ENCODE results near the gene SH2B3. TPM values are rescaled to one million over a fixed set of nuclear protein-coding genes. Genes with fewer than 3 reads are reported as not detected.

The SH2B3 gene
- total RNA-seq, 1 donor from 2014 or later: 2.8 TPM

DNA sequence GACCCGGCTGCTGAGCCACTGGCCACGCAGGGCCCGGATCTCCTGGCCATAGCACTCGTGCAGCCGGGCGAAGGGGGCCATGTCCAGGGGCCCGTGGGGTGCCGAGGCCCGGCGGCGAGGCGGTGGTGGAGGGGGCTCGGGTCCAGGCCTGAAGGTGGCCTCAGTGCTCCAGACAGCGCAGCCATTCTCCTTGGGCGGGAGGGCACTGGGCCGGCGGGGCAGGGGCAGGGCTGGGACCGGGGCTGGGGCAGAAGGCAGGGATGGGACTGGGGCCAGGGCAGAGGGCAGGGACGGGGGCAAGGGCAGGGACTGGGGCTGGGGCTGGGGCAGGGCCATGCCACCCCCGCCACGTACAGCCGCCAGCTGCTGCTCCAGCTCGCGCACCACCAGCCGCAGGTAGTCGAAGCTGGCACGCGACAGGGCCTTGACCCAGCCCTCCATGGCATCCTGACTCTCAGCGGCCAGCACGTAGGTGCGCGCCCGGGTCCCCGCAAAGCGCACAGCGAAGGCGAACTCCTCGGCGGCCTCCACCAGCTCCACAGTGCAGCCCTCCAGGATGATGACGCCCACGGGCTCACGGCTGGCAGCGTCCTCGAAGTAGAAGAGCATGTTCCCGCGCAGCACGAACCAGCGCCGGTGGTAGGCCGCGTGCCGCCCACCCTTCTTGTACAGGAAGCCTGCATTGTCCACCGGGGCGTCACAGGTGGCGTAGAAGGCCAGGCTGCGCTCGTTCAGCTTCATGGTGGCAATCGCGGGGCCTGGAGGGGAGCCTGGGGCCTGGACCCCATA lies 42.8 kb upstream of the SH2B3 start:
- no peak for DNase-seq (ENCODE audit: low spot score)
- Mint-ChIP-seq H3K27ac (no peak overlapping the region), H3K27me3 (ENCODE audit: insufficient read depth, low read depth) (peaks cover 10% of the 10 kb centered on the region), H3K4me3 (no peak overlapping the region), H3K4me1 (peaks cover 27% of the 10 kb centered on the region), H3K36me3 (peaks cover 7% of the 10 kb centered on the region), H3K9me3 (no peaks in the 10 kb centered on the region)
- H3K4me3 ChIP-seq: no peak overlapping the region
- no peaks in the 10 kb centered on the region for H3K36me3 ChIP-seq
- H3F3A ChIP-seq (ENCODE audit: low read depth): peaks cover 9% of the 10 kb centered on the region
- H3K79me2 ChIP-seq (ENCODE audit: low read depth): no peaks in the 10 kb centered on the region
- H3K27ac ChIP-seq: no peak overlapping the region
- H2AFZ ChIP-seq (replicated peaks): no peak overlapping the region
- H3K9me3 ChIP-seq (ENCODE audit: low read depth): no peaks in the 10 kb centered on the region
- TF ChIP-seq EZH2phosphoT487 (IDR thresholded peaks at IDR 0.05): no peak
- TF ChIP-seq, protein P1, sequence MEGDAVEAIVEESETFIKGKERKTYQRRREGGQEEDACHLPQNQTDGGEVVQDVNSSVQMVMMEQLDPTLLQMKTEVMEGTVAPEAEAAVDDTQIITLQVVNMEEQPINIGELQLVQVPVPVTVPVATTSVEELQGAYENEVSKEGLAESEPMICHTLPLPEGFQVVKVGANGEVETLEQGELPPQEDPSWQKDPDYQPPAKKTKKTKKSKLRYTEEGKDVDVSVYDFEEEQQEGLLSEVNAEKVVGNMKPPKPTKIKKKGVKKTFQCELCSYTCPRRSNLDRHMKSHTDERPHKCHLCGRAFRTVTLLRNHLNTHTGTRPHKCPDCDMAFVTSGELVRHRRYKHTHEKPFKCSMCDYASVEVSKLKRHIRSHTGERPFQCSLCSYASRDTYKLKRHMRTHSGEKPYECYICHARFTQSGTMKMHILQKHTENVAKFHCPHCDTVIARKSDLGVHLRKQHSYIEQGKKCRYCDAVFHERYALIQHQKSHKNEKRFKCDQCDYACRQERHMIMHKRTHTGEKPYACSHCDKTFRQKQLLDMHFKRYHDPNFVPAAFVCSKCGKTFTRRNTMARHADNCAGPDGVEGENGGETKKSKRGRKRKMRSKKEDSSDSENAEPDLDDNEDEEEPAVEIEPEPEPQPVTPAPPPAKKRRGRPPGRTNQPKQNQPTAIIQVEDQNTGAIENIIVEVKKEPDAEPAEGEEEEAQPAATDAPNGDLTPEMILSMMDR (IDR thresholded peaks at IDR 0.05): no peak
- peaks cover 5% of the 10 kb centered on the region for H3K27me3 ChIP-seq
- no peak overlapping the region for H3K9ac ChIP-seq
- H3K4me1 ChIP-seq: peaks cover under 1% of the 10 kb centered on the region
- no peak overlapping the region for H3K4me2 ChIP-seq
- peaks cover 17% of the 10 kb centered on the region for H4K20me1 ChIP-seq (ENCODE audit: low read depth)

DNA sequence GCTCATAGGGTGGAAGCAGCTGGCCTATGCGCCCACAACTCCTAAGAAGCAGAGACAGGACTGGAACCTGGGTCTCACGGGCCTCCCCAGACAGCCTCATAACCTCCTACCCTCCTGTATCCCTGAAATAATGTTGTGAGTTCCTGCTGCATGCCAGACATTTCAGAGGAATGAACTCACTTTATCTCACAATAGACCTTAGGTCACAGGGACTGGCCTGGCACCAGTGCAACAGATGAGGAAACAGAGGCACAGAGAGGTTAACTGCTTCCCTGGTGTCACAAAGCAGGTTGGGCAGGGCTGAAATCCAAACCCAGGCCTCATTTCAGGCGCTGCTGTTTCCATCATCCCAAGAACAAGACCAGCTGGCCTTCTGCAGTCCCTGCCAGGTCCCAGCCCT lies 42.1 kb upstream of the SH2B3 start:
- H3K27ac Mint-ChIP-seq: no peak overlapping the region

DNA sequence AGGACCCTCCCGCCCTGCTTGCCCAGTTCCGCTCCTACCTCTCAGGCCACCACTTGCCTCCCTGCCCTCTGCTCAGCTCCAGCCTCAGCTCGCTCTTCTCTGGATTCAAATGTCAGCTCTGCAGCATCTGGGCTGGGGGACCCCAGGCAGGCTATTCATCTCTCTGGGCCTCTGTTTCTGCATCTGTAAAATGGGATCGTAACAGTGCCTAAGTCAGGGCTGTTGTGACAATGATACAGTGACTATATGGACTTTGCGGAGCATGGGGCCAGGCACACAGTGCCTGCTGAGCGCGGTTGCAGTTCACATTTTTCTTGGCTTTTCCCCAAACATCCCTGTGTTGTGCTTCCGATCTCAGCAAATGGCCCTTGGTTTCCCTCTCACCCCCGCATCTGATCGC lies 39.6 kb upstream of the SH2B3 start:
- H3K9me3 Mint-ChIP-seq: no peaks in the 10 kb centered on the region
- H3K36me3 ChIP-seq: no peaks in the 10 kb centered on the region
- no peak overlapping the region for H3K4me2 ChIP-seq
- H3K79me2 ChIP-seq (ENCODE audit: low read depth): no peaks in the 10 kb centered on the region
- no peak overlapping the region for H3K27ac ChIP-seq
- peaks cover 6% of the 10 kb centered on the region for H3K4me1 ChIP-seq
- H3K4me3 ChIP-seq: no peak overlapping the region
- H3K4me3 Mint-ChIP-seq: no peak overlapping the region
- H3K27ac Mint-ChIP-seq: no peak overlapping the region
- peaks cover 23% of the 10 kb centered on the region for H3K27me3 ChIP-seq
- H2AFZ ChIP-seq (replicated peaks): no peak overlapping the region
- no peak for DNase-seq (ENCODE audit: low spot score)
- peaks cover 7% of the 10 kb centered on the region for H3K36me3 Mint-ChIP-seq
- peaks cover 22% of the 10 kb centered on the region for H4K20me1 ChIP-seq (ENCODE audit: low read depth)
- H3K9ac ChIP-seq: no peak overlapping the region
- TF ChIP-seq EZH2phosphoT487 (IDR thresholded peaks at IDR 0.05) (no peak), EZH2 (IDR thresholded peaks at IDR 0.05) (no peak)
- TF ChIP-seq, protein P1 (IDR thresholded peaks at IDR 0.05): no peak
- H3K9me3 ChIP-seq (ENCODE audit: low read depth): no peaks in the 10 kb centered on the region
- H3K4me1 Mint-ChIP-seq: peaks cover 28% of the 10 kb centered on the region
- peaks cover 3% of the 10 kb centered on the region for H3F3A ChIP-seq (ENCODE audit: low read depth)
- peaks cover 14% of the 10 kb centered on the region for H3K27me3 Mint-ChIP-seq (ENCODE audit: insufficient read depth, low read depth)

More for the DNA sequence above, 42.1 kb upstream of the SH2B3 start:
- Mint-ChIP-seq H3K36me3 (peaks cover 7% of the 10 kb centered on the region), H3K4me1 (peaks cover 30% of the 10 kb centered on the region), H3K27me3 (ENCODE audit: insufficient read depth, low read depth) (peaks cover 14% of the 10 kb centered on the region), H3K9me3 (no peaks in the 10 kb centered on the region), H3K4me3 (no peak overlapping the region)
- Histone ChIP-seq H3F3A (ENCODE audit: low read depth) (peaks cover 10% of the 10 kb centered on the region), H3K9me3 (ENCODE audit: low read depth) (no peaks in the 10 kb centered on the region), H4K20me1 (ENCODE audit: low read depth) (peaks cover 22% of the 10 kb centered on the region), H3K4me2 (no peak overlapping the region), H3K36me3 (no peaks in the 10 kb centered on the region), H3K4me1 (peaks cover 6% of the 10 kb centered on the region), H3K27me3 (peaks cover 12% of the 10 kb centered on the region), H3K9ac (no peak overlapping the region), H3K79me2 (ENCODE audit: low read depth) (no peaks in the 10 kb centered on the region), H2AFZ (replicated peaks) (no peak overlapping the region), H3K27ac (no peak overlapping the region), H3K4me3 (no peak overlapping the region)
- DNase-seq (ENCODE audit: low spot score): no peak
- TF ChIP-seq, protein P1 (IDR thresholded peaks at IDR 0.05): no peak
- TF ChIP-seq EZH2phosphoT487 (IDR thresholded peaks at IDR 0.05) (no peak), EZH2 (IDR thresholded peaks at IDR 0.05) (no peak)
